Stimulated activated CD4-positive, alpha-beta T cell treated with anti-CD3 and anti-CD28 coated beads, Interleukin-12 subunit alpha, Interleukin-12 subunit beta, amount 100 ng/mL, for 4 hours (primary cell): Measurements from ENCODE around the gene SLC25A34.

ENCODE experiments used
- DNase-seq: peaks from one replicate; pipeline ENCODE4 v3.0.0-alpha.2; 2020

SLC25A34 gene

DNA sequence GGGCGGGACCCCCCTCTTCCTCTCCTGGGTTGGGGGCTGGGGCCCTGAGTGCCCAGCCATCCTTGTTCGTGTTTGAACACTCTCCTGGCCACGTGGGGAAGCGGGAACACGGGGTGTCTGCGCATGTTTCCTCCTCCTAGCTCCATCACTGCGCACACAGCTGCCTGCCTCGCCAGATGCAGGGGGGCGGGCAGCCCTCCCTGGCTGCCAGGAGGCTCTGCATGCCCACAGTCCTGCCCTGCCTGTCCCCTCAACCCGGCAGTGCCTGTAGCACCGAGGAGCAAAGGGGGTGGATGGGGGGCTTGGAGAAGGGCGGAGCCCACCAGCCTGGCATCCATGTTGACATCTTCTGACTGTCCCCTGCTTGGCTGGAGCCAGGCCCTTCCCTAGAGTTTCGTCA is 1.8 kb upstream of the SLC25A34 start:
- no peak for DNase-seq

DNA sequence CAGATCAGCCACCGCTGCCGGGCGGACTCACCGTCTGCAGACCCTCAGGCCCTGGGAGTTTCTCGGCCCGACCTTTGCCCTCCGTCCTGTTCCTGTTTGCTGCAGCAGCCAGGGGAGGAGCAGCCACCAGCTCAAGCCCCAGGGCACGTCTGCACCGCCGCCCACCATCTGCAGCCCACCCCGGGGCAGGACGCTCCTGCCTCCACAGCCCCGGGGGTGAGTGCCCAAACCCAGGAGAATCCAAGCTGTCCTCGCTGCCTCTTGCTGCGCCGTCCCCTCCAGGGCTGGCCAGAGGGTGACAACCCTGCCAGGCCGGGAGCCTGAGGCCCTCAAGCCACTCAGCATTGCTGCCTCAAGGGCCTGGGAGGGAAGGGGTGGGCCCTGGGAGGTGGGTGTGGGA is 1.2 kb upstream of the SLC25A34 start:
- DNase-seq = no peak

DNA sequence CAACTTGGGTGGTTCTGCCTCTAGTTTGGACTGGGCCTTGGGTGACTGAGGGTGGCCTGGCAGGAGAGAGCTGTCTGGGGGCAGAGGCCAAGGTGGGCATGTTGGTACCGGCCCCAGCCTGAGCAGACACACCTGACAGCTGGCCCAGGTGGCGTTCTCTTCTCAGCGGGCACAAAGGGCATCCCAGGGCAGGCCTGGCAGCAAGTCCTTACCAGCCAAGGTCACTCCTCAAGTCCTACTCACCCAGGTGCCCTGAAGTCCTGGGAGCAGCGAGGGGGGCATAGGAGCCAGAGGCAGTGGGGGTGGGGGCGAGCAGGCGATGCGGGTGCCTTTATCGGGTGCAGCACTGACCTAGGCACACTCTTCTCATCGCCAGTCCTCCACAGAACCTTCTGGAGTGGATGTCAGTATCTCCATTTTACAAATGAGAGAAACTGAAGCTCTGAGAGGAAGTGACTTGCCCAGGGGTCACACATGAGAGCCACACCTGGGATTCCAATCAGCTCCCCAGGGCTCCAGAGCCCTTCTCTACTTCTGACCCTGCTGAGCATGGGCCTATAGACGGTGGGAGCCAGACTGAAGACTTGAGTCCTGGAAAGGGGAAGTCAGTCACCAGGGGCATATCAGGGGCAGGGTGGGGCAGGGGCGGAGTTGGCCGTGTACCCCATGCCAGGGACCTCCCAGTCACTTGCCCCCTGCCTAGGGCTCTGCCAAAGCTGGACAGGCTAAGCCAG is 587 bp upstream of the SLC25A34 start:
- no peak for DNase-seq

DNA sequence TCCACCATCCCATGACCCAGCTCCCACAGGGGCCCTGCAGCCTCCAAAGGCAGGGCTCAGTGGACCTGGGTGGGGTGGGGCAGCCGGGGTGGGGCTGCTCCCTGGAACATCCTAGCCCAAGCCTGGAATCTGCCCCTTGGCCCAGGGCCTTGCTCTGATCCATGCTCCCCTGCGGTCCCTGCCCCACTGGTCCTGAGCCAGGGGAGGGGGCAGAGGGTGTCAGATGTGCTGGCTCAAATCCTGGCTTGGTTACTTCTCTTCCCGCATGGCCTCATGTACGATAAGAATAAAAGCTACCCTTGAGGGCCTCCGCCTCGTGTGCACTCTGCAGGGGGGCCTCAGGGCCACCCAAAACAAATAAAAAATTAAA is 819 bp downstream of the SLC25A34 start:
- DNase-seq = no peak

DNA sequence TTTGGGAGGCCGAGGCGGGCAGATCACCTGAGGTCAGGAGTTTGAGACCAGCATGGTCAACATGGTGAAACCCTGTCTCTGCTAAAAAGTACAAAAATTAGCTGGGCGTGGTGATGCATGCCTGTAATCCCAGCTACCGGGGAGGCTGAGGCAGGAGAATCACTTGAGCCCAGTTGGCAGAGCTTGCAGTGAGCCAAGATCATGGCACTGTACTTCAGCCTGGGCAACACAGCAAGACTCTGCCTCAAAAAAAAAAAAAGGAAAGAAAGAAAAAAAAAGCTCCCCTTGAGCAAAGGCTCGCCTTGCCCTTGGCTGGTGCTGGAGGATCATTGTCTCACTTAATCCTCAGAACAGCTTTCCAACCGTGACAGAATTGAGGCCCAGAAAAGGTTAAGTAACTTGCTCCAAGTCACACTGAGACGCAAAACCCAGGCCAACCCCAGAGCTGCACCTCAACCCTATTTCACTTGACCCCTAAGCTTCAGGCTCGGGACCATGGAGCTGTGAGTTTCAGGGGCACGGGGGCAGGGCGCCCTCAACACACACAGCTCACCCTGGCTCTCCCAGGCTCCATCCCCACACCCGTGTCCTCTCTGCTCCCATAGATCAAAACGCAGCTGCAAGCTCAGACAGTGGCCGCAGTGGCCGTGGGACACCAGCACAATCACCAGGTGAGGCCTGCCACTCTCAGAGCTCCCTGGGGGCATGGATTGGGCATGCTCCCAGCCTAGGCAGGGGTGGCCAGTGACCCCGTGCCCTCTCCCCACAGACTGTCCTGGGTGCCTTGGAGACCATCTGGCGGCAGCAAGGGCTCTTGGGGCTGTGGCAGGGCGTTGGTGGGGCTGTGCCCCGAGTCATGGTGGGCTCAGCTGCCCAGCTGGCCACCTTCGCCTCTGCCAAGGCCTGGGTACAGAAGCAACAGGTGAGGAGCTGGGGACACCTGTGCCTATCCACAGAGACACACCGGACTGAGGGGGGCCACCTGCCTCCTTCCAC is 1.6 kb downstream of the SLC25A34 start:
- no peak for DNase-seq

DNA sequence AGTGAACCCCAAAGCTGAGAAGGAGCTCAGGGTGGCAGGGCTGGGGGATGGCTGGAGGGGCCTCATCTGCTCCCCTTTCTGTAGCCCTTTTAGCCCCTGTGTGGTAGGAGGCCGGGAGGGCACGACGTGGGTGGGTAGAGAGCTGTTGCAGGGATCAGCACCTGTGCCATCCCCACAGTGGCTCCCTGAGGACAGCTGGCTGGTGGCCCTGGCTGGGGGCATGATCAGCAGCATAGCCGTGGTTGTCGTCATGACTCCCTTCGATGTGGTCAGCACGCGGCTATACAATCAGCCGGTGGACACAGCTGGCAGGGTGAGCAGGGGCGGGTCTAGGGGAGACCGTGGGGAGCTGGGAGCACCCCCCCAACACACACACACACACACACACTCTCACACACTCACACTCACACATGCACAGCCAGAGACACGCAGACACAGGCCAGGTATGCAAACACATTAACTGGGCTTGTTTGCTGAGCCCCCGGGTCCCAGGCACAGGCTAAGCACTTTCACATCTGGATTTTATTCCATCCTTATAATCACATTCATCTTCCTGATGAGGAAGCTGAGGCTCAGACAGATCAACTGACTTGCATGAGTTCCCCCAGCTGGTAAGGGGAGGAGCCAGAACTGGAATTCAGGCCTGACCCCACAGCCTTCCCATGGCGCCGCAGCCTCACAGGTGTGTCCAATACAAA is 2.5 kb downstream of the SLC25A34 start:
- no peak for DNase-seq

DNA sequence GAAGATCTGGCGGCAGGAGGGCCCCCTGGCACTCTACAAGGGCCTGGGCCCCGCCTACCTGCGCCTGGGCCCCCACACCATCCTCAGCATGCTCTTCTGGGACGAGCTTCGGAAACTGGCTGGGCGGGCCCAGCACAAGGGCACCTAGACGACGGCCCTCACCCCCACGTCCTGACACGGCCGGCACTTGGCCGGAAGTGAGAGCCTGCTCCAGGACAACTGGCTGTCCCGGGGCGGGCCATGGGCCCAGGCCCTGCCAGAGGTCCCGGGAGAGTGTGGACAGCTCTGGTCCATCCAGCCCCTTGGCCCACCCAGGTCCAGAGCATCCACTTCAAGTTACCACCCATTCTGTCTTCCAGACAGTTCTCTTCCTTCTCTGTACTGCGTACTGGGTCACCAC is 3.2 kb downstream of the SLC25A34 start:
- DNase-seq = no peak

DNA sequence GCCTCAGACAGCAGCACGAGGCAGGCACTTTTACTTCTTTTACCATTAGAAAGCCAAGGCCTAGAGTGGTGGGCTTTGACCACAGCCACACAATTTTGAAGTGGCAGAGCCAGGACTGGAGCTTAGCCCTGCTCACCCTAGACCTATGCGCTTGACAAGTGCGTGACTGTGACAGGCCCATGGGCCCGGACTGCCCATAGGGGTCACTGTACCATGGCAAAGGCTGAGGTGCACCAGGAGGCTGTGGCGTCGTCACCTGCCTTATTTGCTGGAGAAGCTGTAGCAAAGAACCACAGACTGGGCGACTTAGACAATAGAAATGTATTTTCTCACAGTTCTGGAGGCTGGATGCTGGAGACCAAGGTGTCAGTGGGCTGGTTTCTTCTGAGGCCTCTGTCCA is 3.7 kb downstream of the SLC25A34 start:
- no peak for DNase-seq

DNA sequence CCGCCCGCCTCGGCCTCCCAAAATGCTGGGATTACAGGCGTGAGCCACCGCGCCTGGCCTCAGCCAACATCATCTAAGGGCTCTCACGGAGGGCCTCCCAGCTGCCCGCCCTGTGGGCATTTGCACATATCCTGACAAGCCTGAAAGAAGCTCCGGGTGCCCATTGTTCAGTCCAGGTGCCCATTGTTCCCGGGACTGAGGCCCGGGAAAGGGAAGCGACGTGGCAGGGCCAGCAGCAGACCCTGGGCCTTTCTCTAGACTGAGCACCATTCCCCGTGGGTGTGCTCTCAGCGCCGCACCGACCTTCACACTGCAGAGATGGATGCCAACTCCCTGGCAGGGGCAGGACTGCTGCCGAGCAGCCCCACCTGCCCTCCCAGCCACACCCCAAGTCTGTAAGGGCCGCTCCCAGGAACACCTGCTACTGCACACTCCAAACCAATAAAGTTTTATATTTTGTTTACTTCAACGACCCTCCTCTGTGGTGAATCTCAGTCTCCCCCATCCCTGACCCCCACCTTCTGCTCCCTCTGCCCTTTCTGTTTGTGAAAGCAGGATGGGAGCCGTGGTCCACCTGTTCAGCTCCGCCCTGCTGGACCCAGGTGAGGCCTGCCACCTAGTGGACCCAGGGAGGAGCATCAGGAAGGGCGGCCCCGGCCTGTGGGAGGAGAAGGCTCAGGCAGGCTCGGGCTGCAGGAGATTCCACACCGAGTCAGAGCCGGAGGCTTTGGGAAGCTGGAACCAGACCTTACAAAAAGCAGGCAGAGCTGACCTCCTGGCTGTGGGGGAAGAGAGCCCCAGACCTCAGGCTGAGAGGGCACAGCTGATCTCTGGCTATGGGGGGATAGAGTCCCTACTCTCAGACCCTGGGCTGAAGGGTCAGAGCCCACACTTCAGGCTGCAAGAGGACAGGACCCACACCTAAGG is 5.1 kb downstream of the SLC25A34 start:
- peak; percentile 61 for DNase-seq

DNA sequence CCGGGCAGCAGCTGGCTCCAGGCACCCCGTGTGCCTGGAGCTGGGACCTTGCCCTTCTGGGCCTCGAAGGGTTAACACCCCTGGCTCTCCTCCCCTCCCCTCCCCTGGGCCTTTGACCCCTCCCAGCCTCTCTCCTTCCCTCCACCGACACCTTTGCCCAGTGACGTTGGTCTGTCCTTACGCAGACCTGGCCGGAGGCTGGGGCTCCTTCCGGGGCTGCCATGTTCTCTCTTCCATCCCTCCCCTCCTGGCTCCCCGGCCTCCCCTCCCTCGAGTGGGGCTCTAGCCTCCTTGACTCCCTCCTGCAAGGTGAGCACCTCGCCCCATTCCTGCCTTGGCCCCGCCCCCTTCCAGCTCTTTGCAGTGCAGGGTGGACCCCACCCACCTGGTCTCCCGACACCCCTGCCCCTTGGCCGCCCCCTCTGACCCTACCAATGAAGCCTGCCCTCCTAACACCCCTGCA is 6.3 kb downstream of the SLC25A34 start, which contains the start of gene TMEM82:
Gene TMEM82, plus strand, starts transcription at position 161 of the 463 bp plus-strand sequence. Its CDS starts 61 bp downstream, at position 222.
- DNase-seq = no peak

DNA sequence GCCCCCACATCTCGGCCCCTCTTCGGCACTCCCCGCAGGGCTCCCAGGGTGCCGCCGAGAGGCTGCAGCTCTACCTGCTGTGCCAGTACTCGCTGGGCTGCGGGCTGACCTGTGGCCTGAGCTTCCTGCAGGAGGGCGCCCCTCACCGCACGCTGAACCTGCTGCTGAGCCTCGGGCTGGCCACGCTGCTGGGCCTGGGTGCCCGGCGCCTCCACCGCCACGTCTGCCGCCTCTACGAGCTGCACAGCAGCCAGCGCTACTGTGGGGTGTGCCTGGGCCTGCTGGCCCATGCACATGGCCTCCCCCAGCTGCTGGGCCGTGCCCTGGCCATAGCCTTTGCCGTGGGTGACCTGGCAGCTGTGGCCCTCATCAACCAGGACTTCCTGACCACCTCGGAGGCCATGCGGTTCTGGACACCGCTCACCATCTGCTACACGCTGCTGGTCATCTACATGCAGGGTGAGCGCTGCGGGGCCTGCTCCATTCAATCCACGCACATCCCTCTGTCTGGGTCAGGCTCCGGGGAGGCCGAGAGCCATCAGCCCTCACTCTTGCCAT is 8.1 kb downstream of the SLC25A34 start:
- no peak for DNase-seq

DNA sequence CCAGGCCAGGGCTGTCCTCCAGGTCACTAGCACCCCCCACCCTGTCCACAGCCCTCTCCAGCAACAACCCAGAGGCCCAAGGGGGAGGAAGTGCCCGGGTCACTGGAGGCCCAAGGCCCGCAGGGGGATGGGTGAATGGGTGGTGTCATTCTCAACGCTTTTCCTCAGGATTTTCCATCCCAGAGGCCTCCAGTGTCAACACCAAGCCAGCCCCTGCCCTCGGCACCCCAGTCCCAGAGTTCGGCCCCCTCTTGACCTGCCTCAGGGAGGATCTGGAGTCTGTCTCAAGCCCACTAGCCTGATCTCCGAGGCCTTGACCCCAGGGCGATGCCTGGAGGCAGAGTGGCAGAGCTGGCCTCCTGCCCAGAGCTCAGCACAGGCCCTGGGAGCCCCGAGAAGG is 11.3 kb downstream of the SLC25A34 start:
- no peak for DNase-seq

DNA sequence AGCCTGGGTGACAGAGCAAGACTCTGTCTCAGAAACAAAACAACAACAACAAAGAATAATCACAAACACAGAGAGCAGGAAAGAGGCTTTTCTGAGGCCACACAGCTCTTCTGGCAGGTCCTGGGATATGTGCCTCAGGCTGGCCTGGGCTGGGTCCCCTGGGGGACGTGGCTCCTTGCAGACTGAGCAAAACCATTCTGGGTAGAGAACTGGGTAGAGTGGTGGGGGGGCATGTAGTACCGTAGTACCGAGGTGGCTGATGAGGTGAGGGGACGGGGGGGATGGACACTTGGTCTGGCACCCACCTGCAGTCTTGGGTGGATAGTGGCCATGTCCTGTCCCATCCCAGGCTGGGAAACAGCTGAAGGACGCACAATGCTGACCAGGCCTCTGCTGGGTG is 12.2 kb downstream of the SLC25A34 start:
- no peak for DNase-seq

DNA sequence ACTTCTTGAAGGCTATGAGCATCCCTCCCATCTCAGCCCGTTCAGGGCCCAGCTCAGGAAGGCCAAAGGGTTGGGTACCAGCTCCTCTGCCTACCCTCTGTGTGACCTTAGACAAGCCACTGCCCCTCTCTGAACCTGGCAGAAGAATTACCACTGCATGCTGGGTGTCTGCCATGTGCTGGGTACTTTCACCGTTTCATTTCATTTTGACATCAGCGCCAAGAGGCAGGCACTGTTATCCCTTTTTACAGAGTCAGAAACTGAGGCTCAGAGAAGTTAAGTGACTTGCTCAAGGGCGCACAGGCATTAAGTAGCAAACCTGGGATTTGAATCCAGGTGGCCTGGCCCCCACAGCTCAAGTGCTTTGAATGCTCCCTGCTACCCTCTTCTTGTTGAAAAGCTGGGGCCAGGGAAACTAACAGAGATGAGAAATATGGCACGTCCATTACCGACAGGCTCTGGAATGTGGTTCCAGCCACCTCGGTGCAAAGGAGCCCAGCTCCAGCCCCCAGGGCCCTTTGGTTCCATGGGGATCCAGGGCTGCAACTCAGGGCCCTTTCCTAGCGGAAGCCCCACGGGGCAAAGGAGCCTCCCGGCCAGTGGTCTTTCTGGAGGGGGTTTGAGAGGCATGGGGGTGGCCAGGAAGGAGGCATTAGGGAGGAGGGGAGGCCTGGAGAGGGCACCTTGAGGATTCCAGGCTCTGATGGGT is 12.8 kb downstream of the SLC25A34 start:
- DNase-seq = no peak

DNA sequence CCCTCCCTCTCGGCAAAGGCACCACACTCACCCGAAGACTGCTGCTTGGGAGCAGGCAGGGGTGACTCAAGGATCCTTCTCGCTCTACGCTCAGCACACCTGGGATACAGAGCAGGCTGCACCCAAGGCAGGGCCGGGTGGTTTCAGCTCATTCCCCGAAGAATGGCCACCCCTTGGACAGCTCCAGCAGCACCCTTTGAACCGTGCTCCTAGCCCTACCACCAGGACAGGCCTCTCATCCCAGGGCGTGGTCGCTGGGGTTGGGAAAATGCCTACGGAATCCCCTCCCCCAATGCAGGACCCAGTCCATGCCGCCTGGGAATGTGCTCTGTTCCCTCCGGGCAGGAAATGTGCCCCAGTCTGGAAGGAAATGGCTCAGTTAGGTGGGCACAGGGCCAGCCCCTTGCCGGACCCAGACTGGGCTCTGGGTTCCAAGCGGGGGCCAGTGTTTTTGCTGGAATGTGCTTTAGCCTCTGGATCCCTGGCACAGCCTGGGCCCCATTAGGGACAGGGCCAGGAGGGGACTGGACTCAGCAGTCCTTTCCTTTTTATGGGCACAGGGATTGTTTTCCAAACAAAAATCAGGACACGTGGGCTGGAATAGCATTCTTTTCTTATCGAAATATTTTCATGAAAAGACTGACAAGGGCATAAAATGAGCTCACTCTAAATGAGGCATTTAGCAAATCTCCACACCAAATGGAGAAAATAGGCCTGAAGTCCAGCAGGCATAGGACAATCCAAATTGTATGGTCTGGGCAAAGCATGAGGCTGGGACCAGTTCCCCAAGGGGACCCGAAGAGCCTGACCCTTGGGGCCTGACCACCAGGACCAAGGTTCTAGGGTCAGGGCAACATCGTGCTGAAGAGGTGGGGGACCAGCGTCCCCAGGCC is 13.6 kb downstream of the SLC25A34 start:
- DNase-seq = no peak

DNA sequence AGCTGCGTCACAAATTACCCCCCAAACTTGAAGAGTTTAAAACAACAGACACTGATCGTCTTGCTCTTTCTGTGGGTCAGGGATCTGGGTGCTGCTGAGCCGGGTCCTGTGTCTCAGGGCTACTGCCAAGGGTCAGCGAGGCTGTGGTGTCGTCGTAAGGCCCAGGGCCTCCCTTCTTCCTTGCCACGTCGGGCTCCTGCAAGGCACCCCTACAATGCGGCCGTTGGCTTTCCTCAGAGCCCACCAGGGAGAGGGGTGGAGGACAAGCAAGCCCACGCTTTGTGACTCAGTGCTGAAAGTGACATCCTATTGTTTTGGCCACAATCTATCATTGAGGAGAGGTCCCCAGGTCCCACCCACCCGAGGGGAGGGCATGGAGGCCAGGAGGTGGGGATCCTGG is 14.9 kb downstream of the SLC25A34 start:
- no peak for DNase-seq

DNA sequence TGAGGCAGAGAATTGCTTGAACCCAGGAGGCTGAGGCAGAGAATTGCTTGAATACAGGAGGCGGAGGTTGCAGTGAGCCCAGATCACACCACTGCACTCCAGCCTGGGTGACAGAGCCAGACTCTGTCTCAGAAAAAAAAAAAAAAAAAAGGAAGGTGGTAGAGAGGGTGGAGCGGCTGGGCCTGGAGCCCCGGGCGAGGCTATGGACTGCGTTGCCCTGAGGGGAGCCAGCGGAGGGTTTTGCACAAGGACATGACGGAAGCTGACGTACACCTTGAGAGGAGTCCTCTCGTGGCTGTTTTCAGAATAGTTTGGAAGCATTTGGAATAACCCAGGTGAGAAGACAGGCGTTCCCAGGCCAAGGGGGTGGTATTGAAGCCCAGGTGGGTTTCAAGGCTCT is 15.7 kb downstream of the SLC25A34 start:
- DNase-seq = no peak

DNA sequence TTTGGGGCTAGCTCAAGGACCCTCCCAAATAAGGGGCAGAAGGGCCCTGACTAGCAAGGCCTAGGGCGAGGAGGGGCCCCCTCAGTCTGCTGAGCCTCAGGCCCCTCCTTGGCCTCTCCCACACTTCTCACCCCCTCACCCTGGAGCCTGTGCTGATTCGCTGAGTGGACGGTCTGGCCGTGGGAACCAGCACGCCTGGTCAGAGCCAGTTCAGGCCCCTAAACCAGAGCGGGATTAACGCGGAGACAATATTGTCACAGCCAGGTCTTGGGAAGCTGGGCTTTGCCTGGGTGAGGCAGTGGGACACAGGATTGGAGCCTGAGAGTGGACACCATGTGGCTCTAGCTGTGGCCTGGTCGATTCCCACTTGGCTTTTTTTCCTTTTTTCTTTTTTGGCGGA is 17.7 kb downstream of the SLC25A34 start:
- DNase-seq = no peak

DNA sequence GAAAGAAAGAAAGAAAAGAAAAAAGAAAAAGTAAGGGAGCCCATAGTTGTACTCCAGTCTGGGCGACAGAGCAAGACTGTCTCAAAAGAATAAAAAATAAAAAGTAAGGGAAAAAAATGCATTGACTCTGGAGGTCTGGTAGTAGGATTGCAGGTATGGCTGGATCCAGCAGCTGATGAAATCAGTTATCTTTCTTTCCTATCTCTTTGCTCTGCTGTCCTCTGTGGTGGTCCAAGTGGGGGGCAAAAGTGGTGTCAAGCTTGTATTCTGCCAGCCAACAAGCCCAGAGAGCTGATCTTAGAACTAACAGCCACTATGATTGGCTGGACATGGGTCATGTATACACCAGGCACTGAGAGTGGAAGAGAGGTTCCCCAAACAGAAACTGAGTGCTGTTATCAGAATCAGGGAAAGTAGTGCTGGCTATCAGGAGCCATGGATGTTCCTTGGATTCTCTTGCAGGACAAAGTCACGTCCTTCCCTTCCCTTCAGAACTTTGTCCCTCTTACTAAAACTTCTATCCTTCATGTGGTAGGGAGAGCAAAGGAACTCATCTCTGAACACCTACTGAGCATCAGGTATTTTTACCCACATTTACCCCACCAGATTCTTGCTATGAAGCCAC is 19.1 kb downstream of the SLC25A34 start:
- DNase-seq = no peak

DNA sequence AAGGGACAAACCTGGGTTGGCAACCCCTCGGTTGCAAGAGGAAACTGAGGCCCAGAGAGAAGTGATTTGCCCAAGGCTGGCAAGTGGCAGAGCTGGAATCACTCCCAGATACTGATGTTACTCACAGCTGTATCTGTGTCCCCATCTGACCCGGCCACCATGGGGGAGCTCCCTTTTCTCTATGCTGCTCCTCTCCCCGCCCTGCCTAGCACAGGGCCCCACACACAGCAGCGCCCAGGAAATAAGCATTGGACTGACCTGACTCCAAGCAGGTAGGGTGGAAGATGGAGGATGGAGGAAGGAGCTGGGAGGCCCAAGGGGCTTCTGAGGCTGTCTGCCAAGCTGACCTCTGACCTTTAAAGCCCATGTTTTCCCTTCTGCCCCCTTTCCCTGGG is 19.6 kb downstream of the SLC25A34 start:
- DNase-seq = no peak
